ENCODE measurements around the gene MICAL3.
"Not testable (repeated sequence)": the region's sequence is repeated elsewhere in the genome, so short reads cannot be mapped to it uniquely, and the experiment has no call there.

The MICAL3 gene

GRCh38 chr22:17992976-17993375, 31.4 kb downstream of the MICAL3 start:
- DNase-seq = not testable (repeated sequence)

GRCh38 chr22:17991992-17992391, 32.4 kb downstream of the MICAL3 start:
- DNase-seq = not testable (repeated sequence)

- DNase-seq = no peak
Observed at GRCh38 chr22:17990942-17991341, 33.4 kb downstream of the MICAL3 start.

DNA sequence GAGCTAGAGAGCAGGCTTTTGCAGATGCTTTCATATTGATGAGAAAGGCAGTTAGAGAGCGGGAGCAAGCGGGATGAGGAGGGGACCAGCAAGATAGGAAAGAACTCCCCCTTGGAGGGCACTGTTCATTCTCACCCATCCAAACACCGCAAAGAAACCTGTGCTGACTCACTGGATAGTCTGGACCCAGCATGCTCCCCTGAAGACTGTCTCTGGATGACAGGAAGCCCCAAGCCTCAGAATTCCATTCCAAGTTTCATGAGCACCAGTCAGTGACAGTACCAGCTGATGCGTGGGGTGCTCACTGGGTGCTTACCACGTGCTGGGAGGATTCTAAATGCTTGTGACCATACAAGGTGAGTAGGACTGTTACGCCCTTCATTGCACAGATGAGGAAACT, 34.2 kb downstream of the MICAL3 start:
- no peak for DNase-seq

DNA sequence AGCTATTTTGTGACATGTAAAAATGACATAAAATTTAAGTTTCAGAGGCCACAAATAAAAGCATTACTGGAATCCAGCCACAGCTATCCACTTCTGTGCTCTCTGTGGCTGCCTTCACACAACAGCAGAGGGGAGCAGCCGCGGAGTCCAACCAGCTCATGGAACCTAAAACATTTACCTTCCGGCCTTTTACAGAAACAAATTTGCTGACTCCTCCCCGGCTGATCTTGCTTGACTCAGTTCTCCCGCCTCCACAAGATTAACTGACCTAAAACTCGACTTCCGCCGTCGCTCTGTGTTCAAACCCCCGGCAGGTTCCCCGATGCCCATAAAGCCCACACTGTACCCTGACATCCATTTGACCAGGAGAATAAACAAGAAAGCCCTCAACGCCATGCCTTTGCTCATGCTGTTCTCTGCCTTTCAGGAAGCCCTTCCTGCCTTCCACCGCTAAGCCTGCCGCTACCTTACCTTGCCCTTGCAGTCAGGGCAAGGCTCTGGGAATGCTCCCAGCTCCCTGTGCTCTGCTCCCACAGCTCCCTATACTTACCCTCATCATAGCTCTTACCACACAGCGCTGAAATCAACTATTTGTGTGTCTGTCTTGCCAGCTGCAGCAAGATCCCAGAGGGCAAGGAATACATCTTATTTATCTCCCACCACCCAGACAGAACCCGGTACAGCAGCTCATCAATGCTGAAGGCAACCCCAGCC, 35.4 kb downstream of the MICAL3 start:
- no peak for DNase-seq

- DNase-seq = no peak
Observed at GRCh38 chr22:17985606-17986005, 38.8 kb downstream of the MICAL3 start.

GRCh38 chr22:17985071-17985470, 39.3 kb downstream of the MICAL3 start:
- not testable (repeated sequence) for DNase-seq

DNA sequence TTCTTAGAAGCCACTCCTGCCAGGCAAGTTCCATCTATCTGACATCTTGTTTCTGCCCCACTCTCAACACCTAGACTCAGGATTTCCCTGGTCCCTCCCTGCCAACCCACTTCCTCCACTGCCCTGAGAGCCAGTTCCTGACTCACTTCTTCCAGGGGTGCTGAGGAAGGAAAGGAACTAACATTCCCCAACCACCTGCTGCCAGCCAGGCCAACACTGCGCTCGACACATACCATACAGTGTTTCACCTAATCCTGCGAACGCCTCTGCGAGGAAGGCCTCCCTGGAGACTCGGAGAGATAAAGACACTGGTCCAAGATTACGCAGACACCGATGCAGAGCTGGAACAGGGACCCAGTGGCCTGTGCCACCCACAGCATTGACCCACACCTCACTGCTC, 40.2 kb downstream of the MICAL3 start:
- DNase-seq = no peak

DNA sequence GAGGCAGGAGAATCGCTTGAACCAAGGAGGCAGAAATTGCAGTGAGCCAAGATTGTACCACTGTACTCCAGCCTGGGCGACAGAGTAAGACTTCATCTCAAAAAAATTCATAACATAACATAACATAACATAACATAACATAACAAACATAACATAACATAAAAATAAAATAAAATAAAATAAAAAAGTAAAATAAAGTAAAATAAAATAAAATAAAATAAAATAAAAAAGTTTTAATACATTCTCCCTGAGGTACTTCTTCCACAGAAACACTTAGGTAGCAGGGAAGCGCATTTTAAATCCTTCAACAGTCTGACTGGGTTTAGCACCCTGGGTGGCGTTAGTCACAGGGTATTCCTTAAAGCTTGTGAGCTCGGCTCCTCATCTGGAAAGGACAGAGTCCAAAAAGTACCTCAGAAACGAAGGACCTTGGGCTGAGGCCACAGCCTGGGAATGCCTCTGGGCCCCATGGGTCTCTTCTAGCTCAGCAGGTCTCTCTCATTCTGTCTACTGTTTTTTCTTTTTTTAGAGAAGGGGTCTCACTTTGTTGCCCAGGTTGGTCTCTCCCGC, 41.7 kb downstream of the MICAL3 start:
- no peak for DNase-seq

GRCh38 chr22:17981497-17981896, 42.9 kb downstream of the MICAL3 start:
- no peak for DNase-seq

DNA sequence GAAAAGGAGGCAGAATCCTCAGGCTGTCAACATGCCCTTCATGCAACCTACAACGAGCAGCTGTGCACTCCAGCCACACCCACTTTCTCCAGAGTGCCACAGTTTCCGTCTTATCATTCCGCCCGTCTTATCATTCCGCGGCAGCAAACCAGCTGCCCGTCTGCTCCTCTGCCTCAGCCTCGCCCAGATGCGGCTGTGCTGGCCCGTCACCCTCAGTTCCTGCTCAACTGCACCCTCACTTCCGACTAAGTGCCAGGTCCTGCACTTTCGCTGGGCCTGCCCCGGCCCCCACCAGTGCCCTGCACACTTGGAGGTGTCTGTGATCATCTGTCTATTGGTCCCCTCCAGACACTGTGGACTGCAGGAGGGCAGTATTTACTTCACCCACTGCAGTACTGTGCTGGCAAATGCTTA, 43.7 kb downstream of the MICAL3 start:
- DNase-seq = no peak

- no peak for DNase-seq
Observed at GRCh38 chr22:17980015-17980590, 44.3 kb downstream of the MICAL3 start.

DNA sequence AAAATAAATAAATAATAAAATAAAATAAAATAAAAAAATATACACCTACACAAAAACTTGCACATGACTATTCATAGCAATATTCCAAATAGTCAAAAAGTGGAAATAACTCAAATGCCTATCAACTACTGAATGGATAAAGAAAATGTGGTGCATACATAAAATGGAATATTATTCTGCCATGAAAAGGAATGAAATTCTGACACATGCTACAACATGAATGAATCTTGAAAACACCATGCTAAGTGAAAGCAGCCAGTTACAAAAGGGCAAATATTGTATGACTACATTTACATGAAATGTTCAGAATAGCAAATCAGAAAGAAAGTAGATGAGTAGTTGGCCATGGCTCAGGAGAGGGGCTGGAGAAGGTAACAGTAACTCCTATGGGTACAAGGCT, 46.3 kb downstream of the MICAL3 start:
- DNase-seq = no peak

- DNase-seq = no peak
Observed at GRCh38 chr22:17977371-17977770, 47.0 kb downstream of the MICAL3 start.

DNA sequence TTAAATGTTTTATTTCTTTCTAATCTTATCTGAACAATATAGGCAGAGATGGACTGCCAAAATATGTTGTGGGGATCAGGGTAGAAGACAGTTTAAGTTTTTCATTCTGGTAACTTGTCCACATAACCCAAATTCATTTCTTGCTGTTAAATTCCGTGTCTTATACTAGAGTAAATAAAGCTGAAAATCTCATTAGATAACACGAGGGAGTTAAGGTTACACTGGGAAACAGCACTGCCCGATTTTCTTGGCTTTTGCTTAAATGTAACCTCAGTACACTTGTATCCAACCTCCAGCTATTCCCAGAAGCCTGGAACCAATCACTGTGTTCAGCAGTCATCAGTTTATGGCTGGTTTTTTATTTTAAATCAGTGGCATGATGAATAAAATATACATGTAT, 48.2 kb downstream of the MICAL3 start:
- DNase-seq = no peak

- DNase-seq = no peak
Observed at GRCh38 chr22:17974703-17975372, 49.5 kb downstream of the MICAL3 start.

- DNase-seq = no peak
Observed at GRCh38 chr22:17974087-17974486, 50.3 kb downstream of the MICAL3 start.

- no peak for DNase-seq
Observed at GRCh38 chr22:17973217-17973616, 51.1 kb downstream of the MICAL3 start.

- DNase-seq = peak; percentile 71
Observed at GRCh38 chr22:17972385-17973191, 51.8 kb downstream of the MICAL3 start.

DNA sequence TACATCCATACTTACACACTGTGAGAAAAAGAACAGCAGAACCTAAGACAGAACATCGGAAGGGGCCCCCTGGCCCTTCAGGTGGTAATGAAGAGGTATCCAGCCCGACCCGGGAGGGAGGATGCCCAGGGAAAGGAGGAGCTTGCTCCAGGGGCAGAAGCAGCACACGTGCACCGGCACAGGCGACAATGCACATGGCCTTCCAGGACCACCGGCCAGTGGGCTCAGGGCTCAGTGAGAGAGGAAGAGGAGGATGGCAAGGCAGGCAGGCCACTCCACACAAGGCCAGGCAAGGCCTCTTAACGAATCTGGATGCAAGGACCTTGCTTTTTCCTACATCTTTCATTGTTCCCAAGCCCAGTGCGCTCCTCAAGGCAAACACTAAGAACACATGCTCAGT, 52.6 kb downstream of the MICAL3 start:
- DNase-seq = no peak

- DNase-seq = no peak
Observed at GRCh38 chr22:17970201-17970708, 54.1 kb downstream of the MICAL3 start.

- DNase-seq = peak; percentile 45
Observed at GRCh38 chr22:17969701-17970113, 54.7 kb downstream of the MICAL3 start.

DNA sequence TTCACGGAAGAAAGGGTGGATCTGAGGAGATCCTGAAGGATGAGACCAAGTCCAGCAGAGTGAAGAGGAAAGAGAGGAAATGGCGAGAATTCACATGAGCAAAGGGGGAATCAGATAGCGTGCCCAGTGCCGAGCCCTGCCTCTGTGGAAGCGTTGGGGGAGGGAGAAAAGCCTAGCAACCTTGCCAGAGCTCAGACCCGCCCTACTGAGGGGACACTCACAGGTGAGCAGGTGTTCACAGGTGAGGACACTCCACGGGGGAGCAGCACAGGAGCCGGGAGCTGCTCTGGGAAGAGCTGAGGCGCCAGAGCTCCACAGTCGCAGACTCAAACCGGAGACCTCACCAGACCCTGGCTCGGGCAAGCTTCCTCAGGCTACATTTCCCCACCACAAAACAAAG, 56.2 kb downstream of the MICAL3 start:
- no peak for DNase-seq

Measured in T1000 (cell line).